Retinal pigment epithelial cell (primary cell): Measurements from ENCODE around the gene PCDH9.

Source experiments
- DNase-seq: peaks from one replicate; pipeline ENCODE4 v3.0.0-alpha.2; 2010; ENCODE audit warnings: low read depth
- H3K4me3 ChIP-seq: 2 replicates; pipeline ENCODE4 v1.5.1; 2011; ENCODE audit warnings: mild to moderate bottlenecking, low read length, control low read depth, moderate library complexity
- CTCF ChIP-seq: conservative IDR thresholded peaks from 2 replicates; pipeline ENCODE4 v1.5.1; 2011; ENCODE audit warnings: low read depth, low read length, control low read depth, inconsistent platforms

PCDH9 gene

GRCh38 chr13:66577358-66577757, 652.8 kb downstream of the PCDH9 start:
- no peak for TF ChIP-seq CTCF
- DNase-seq: no peak
- H3K4me3 ChIP-seq: no peak overlapping the region

GRCh38 chr13:66576381-66576780, 653.8 kb downstream of the PCDH9 start:
- no peak for TF ChIP-seq CTCF

GRCh38 chr13:66574606-66575005, 655.5 kb downstream of the PCDH9 start:
- no peak overlapping the region for H3K4me3 ChIP-seq
- DNase-seq: no peak
- TF ChIP-seq CTCF: no peak

More at GRCh38 chr13:66576381-66576780, 653.8 kb downstream of the PCDH9 start:
- no peak overlapping the region for H3K4me3 ChIP-seq
- no peak for DNase-seq

GRCh38 chr13:66567899-66568612, 662.1 kb downstream of the PCDH9 start:
- no peak for DNase-seq
- H3K4me3 ChIP-seq: no peak overlapping the region
- no peak for TF ChIP-seq CTCF

GRCh38 chr13:66565279-66565678, 664.9 kb downstream of the PCDH9 start:
- DNase-seq: no peak
- H3K4me3 ChIP-seq: no peak overlapping the region
- no peak for TF ChIP-seq CTCF

GRCh38 chr13:66563076-66563475, 667.1 kb downstream of the PCDH9 start:
- H3K4me3 ChIP-seq: no peak overlapping the region
- no peak for TF ChIP-seq CTCF
- no peak for DNase-seq

GRCh38 chr13:66562054-66562453, 668.1 kb downstream of the PCDH9 start:
- no peak overlapping the region for H3K4me3 ChIP-seq
- TF ChIP-seq CTCF: no peak
- DNase-seq: no peak
